Glutamatergic neuron (in vitro differentiated cells): ENCODE measurements around the gene LRRFIP2. TPM values are rescaled to one million over a fixed set of nuclear protein-coding genes. Genes with fewer than 3 reads are reported as not detected.

Experiments
- DNase-seq: peaks from one replicate; pipeline ENCODE4 v3.0.0; 2022
- H3K27ac Mint-ChIP-seq: one replicate; pipeline ENCODE4 v1.8.0; 2020; ENCODE audit warnings: mild to moderate bottlenecking, mixed read lengths, inconsistent platforms; ENCODE audit not compliant: unreplicated experiment
- H3K27me3 Mint-ChIP-seq: one replicate; pipeline ENCODE4 v1.8.0; 2020; ENCODE audit warnings: mild to moderate bottlenecking, moderate library complexity, mixed read lengths, inconsistent platforms; ENCODE audit not compliant: unreplicated experiment
- H3K36me3 Mint-ChIP-seq: one replicate; pipeline ENCODE4 v1.8.0; 2020; ENCODE audit warnings: mild to moderate bottlenecking, mixed read lengths, inconsistent platforms; ENCODE audit not compliant: unreplicated experiment
- H3K4me1 Mint-ChIP-seq: one replicate; pipeline ENCODE4 v1.8.0; 2020; ENCODE audit warnings: mild to moderate bottlenecking, low read depth, mixed read lengths, inconsistent platforms; ENCODE audit not compliant: unreplicated experiment
- H3K4me3 Mint-ChIP-seq: one replicate; pipeline ENCODE4 v1.8.0; 2020; ENCODE audit warnings: mild to moderate bottlenecking, mixed read lengths, inconsistent platforms; ENCODE audit not compliant: unreplicated experiment
- H3K9me3 Mint-ChIP-seq: one replicate; pipeline ENCODE4 v1.8.0; 2020; ENCODE audit warnings: mild to moderate bottlenecking, moderate library complexity, mixed read lengths, inconsistent platforms; ENCODE audit not compliant: unreplicated experiment
- CTCF ChIP-seq: fragments of 200-600 bp; sonication (generic); IDR thresholded peaks from one replicate; pipeline ENCODE4 v1.5.0; 2021; ENCODE audit not compliant: partially characterized antibody, unreplicated experiment
- total RNA-seq: library from RNA; stranded (reverse); fragmentation: NEBNext Ultra II Directional; extraction: Animal tissue kit (Norgen Biotek cat#: 25700); gene quantifications from one replicate; pipeline ENCODE4 v1.2.1, GENCODE V29; 2021; ENCODE audit not compliant: unreplicated experiment

LRRFIP2 gene
- total RNA-seq, 1 donor from 2014 or later: 45.3 TPM

GRCh38 chr3:37037352-37037751, 137.0 kb downstream of the LRRFIP2 start:
- DNase-seq: no peak
- Mint-ChIP-seq H3K36me3 (peaks cover 28% of the 10 kb centered on the region), H3K4me3 (no peak overlapping the region), H3K27ac (no peak overlapping the region), H3K4me1 (no peaks in the 10 kb centered on the region), H3K9me3 (no peaks in the 10 kb centered on the region), H3K27me3 (no peaks in the 10 kb centered on the region)
- no peak for TF ChIP-seq CTCF

- Mint-ChIP-seq H3K27ac (no peak overlapping the region), H3K4me1 (no peaks in the 10 kb centered on the region), H3K27me3 (no peaks in the 10 kb centered on the region), H3K4me3 (no peak overlapping the region), H3K9me3 (no peaks in the 10 kb centered on the region), H3K36me3 (peaks cover 28% of the 10 kb centered on the region)
- no peak for DNase-seq
- TF ChIP-seq CTCF: no peak
Observed at GRCh38 chr3:37032961-37033360, 141.4 kb downstream of the LRRFIP2 start.

GRCh38 chr3:37031096-37031682, 143.2 kb downstream of the LRRFIP2 start:
- Mint-ChIP-seq H3K9me3 (no peaks in the 10 kb centered on the region), H3K27ac (no peak overlapping the region), H3K36me3 (peaks cover 16% of the 10 kb centered on the region)

GRCh38 chr3:37030588-37030987, 143.8 kb downstream of the LRRFIP2 start:
- Mint-ChIP-seq H3K27ac (no peak overlapping the region), H3K4me1 (no peaks in the 10 kb centered on the region), H3K9me3 (no peaks in the 10 kb centered on the region), H3K4me3 (no peak overlapping the region), H3K27me3 (no peaks in the 10 kb centered on the region), H3K36me3 (peaks cover 11% of the 10 kb centered on the region)
- TF ChIP-seq CTCF: no peak
- no peak for DNase-seq

More at GRCh38 chr3:37031096-37031682, 143.2 kb downstream of the LRRFIP2 start:
- TF ChIP-seq CTCF: no peak
- no peak overlapping the region for H3K4me3 Mint-ChIP-seq
- no peaks in the 10 kb centered on the region for H3K4me1 Mint-ChIP-seq
- no peaks in the 10 kb centered on the region for H3K27me3 Mint-ChIP-seq
- no peak for DNase-seq

- Mint-ChIP-seq H3K36me3 (peaks cover 6% of the 10 kb centered on the region), H3K4me3 (no peak overlapping the region), H3K4me1 (no peaks in the 10 kb centered on the region), H3K27me3 (no peaks in the 10 kb centered on the region), H3K27ac (no peak overlapping the region), H3K9me3 (no peaks in the 10 kb centered on the region)
- no peak for DNase-seq
- no peak for TF ChIP-seq CTCF
Observed at GRCh38 chr3:37029516-37030163, 144.7 kb downstream of the LRRFIP2 start.
